ENCODE measurements around the gene ADAMTS20.
A peak's percentile ranks its signal among the peaks of the same experiment; 100 is the strongest.

The ADAMTS20 gene

DNA sequence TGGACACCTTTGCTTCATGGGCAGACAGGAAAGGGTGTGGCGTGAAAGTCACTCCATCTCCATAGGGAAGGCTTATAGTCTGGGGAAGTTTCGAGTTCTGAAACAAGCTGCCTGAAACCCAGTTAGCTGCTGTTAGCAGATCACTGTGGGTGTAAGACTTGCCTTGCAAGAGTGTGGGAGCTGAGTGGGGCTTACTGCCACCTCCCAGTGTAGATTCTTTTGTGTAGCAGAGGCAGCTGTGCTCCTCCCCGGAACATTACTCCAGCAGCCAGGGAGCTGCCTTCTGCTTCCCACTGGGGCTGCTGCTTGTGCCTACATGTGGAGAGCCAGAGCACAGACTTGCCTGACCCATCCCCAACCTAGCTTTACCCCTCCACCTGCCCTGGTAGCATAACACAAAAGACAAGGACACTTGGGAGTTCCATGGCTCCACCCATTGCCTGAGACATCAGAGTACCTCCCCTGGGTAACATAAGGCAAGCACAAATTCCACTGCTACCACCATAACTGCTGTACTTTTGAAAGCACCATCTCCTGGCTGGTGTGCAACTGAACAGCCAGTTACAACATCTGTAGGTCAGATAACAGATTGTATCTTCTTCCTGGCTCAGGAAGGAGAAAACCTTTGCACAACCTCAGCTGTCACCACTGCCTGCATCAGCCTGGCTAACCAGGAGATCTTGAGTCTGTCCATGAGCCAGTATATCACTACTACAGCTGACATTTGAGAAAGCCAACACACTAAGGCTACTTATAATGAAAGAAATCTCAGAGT lies 69.5 kb downstream of the ADAMTS20 start:
- DNase-seq = no peak

DNA sequence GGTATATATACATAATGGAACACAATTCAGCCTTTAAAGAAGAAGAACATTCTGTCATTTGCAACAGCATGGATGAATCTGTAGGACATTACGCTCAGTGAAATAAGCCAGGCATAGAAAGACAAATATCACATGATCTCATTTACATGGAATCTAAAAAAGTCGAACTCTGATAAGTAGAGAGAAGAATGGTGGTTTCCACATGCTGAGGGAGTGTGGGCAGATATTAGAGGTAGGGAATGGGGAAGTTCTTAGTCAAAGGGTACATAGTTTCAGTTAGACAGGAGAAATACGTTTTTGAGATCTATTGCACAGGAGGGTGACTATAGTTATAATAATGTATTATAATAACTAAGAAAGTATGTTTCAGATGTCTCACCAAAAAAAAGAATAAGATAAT lies 71.4 kb downstream of the ADAMTS20 start:
- no peak for DNase-seq

DNA sequence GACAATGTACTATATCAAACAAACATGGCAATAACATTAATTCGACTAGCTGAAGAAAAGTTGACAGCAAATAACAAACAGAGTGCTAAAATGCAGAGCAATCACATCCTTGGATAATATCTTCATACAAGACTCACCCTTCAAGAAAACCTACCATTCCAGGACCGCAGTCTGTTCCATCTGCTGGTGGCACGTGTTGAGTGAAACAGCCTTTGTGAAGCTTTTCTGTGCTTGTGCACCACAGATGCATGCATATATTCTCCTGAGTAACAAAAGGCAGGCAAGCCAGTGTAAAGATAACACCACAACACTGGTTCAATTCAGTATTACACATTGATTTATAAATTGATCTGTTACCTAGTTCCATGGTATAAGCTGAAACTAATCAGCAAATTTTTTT lies 89.3 kb downstream of the ADAMTS20 start:
- no peak for DNase-seq

DNA sequence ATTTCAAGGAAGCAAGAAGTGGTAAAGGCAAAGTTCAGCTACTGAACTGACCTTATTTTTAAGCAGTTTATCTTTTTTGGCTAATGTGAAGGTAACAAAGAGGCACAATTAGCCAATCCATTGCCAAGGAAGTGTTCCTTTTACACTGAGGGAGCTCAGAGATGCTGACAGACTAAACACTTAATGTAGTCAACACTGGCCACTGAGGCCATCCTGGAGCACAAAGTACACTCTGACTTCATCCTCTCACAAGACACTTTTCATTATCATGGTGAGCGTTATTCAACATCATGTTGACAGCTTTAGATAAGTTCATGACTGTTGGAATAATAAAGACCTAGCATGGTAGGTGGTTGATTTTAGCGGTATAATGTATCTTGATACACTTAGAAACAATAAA lies 89.9 kb downstream of the ADAMTS20 start:
- no peak for DNase-seq

DNA sequence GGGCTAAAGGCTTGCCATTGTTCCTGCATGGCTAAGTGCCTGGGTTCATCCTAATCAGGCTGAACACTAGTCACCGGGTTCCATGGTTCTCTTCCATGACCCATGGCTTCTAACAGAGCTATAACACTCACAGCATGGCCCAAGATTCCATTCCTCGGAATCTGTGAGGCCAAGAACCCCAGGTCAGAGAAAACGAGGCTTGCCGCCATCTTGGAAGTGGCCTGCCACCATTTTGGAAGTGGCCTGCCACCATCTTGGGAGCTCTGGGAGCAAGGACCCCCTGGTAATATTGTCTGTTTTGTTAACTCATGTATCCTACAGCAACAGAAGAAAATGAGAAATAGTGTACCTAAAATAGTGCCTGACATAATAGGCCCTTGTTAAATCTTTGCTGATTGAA lies 92.7 kb downstream of the ADAMTS20 start:
- no peak for DNase-seq

DNA sequence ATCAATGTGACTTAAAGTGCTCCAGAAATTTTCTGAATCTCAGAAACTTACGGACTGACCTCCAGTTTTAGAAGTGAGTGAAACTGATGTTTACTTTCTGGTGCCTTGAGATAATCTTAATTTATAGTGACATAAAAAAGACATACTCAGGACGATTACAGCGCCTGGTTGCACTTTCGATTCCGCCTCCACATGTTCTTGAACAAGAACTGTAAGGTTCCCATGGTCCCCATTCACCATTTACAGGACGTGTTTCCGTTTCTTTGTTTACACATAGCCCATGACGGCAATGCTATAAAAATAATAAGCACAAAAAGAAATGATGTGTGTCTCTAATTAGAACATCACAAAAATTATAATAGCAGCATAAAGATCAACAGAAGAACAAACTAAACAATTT lies 98.2 kb downstream of the ADAMTS20 start:
- DNase-seq = no peak

DNA sequence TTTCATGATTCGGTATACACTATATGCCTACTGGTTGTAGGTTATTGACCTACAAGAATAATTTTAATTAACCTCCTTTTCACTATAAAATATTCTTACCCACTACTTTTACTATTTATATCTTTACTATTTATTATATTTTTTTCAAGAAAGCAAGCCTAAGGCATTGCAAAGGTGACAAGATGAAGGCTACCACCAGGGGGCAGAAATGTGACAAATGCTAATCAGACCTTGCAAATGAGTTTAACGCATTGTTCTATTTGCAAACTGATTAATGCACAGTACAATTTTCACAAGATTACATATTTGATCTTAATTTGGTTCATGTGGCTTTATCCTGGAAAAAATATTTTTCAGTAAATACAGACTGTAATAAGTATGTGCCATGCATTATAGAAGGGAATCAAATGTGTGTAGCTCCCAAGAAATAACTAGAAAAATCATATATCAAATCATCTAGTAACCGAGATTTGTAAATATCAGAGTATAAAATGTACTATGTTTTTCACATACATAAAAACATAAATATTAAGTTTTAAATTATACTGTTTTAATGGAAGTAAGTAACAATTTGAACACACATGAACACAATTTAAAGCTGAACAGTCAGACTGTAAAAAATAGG lies 107.0 kb downstream of the ADAMTS20 start:
- peak; percentile 63 for DNase-seq

DNA sequence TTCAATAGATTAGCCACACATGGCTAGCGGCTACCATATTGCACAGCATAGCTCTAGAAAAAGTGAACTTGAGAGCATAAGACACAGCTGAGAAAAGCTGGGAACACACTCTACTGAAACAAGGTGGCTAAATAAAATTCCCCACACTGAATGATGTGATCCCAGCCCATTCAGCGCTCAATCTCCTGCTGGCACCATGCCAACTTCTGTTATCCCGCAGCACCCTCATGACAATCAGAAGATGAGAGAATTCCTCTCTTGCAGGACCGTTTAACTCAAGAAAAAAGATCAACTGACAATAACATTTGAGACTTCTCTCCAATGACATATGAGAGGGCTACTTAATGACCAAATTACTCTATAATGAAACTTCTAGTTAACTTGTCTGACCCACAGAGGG lies 115.4 kb downstream of the ADAMTS20 start:
- DNase-seq = no peak

DNA sequence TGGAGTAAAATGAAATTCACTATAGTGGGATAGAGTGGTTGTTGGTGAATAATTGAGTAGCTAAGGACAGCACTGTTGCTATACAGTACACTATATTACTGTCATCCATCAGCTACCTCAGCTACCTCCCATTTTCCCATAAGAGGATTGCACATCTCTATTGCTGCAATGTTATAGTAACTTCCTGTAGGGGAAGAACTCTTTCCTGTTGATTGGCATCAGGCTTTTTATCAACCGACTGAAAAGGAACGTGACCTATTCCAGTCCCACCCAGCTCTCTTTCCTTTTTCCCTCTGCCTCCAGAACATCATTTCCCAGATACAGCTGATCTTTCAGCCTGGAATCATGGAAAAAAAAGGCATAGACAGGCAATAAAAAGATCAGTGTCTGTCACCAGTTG lies 117.4 kb downstream of the ADAMTS20 start:
- DNase-seq = no peak

DNA sequence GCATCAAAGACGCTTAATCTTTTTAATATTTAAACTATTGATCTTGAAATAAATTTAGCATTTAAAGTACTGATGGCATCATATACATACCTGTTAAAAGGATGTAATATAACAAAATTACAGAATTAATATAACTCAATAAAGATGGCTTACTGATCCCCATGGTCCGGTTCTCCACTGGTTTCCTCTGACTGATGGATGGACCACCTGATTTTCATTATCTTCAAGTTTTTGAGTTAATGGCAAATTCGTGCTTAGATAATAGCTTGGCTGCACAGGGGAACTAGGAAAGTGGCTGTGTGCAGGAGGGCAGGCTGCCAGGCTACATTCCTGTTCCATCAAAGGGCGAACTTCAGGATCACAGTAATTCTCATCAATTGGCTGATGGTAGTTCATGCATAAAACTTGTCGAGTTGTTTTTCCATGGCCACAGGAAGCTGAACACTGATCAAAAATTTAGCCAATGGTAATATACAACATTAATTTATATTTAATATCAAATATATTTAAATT lies 123.9 kb downstream of the ADAMTS20 start:
- DNase-seq = no peak

DNA sequence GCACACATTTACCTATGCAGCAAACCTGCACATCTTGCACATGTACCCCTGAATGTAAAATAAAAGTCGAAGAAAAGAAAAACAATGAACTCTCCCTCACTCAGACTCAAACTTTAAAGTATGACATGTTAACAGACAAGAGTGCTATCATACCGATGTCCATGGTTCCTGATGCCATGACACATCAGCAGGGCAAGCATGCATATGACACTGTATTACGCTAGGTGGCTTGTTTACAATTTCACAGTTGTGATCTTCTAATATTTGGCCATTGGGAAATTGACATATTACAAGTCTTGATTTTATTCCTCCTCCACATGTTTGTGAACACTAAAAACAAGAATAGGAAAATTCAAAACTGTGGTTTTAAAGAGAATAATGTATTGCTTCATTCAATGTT lies 126.6 kb downstream of the ADAMTS20 start:
- DNase-seq = no peak

DNA sequence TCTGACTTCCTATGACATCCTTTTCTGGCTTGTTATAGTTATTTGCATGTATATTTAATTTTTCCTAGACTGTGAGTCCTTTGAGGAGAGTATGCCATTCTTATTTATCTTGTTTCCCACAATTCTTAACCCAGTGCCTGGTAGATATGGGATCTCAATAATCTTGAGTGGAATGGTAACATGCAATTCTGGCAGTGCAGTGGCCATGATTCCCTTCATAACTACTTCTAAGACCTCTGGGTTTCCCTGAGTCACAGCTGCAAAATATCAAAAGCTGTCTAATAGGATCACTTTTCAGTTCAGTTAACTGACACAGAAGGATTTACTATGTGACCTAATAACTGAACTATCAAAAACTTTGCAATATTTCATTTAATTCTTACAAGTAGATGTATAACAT lies 135.0 kb downstream of the ADAMTS20 start:
- no peak for DNase-seq

DNA sequence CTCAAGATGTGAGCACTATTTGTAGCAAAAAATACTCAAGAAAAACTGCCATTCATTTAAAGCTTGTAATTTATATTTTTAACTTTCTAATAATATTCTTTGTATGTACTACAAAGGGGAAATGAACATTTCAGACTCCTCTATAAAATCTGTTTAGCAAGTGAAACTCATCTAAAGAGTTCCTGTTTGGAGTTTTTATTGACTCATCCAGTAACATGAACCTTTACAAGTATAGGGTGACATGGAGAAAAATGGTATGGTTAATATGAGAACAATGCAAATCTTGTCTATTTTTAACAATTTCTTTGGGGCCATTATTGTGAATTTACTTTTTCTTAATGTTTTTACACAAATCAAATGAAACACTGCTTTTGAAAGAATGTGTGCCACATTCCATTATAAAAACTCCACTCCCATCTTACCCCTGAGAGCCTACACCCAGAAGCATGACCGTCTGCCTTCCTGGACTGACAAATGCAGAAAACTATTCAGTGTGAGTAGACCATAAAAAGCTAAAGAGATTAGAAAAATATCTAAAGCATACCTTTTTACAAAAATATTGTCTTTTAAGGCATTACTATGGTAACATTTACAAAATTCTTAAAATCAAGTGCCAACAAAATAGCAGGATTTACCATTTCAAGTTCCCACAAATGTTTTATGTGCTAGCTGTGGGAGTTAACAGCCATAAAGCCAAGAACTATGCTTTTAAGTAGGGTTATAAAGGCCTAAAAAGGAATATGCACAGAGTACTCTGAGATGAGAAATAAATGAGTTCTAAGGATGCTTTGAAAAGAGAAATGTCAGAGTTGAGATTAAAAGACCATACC lies 144.0 kb downstream of the ADAMTS20 start:
- no peak for DNase-seq

DNA sequence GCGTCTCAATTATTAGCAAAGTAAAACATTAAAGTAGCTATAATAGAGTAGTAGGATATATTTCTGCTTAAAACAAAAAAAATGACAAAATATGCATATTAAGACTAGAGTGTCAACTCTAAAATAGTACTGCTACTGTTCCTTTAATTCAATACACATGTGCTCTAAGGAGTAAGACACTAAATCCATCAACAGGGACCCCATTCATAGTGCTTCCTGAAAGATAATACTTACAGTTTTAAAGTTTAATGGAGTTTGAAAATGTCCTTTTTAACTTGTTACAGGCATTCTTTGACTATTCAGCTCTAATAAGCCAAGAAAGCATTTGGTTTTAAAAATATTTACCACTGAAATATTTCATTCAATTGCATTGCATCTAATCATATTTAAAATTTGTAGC lies 145.2 kb downstream of the ADAMTS20 start:
- no peak for DNase-seq

DNA sequence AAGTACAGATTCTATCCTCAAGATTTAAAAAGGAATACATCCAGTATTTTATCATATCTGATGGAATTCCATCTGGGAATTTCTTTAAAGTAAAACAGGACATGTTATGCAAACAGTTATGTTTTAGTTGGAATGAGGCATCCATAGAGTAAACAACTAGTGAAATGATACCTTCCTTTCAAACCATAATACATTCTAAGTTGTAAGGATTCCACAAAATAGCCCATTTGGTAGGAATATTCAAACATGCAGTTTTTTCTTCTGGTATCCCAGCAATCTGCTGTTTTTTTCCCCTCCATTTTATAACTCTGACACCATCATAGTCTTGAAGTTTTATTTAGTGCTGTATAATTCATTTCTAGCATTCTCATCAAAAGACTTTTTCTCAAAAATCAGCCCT lies 149.6 kb downstream of the ADAMTS20 start:
- no peak for DNase-seq

DNA sequence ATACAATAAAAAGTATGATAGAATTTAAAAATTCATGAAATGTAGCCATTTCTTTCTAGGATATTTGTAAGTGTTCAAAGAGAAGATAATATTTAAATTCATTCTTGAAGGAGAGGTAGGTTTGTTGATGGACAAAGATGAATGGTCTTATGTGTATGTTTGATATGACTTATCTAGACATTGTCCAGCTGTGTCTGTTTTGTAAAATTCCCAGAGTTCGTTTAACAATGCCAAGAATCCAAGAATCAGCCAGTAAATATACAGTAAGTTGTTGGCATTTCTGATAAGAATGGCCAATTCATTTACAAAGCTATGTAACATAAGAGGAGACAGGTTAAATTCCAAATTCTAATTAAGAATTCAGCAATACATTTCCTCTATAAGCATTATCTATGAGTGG lies 150.9 kb downstream of the ADAMTS20 start:
- no peak for DNase-seq

DNA sequence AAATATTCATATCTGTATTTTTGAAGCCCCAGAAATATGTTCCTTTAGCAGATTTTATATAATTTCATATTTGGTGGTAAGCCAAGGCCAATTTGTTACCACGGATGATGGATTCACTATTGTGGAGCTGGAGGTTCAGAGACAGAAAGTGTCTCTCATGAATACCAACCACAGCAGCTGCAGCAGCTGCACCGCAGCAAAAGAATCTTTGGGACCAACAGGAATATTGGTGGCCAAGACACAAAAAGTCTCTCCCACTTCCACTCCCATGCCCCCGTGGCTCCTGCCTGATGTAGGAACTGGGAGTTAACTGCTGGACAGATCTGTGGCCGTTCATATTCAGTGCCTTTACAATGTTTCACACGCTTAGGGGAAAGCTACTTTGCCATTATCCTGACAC lies 155.3 kb downstream of the ADAMTS20 start:
- DNase-seq = no peak

DNA sequence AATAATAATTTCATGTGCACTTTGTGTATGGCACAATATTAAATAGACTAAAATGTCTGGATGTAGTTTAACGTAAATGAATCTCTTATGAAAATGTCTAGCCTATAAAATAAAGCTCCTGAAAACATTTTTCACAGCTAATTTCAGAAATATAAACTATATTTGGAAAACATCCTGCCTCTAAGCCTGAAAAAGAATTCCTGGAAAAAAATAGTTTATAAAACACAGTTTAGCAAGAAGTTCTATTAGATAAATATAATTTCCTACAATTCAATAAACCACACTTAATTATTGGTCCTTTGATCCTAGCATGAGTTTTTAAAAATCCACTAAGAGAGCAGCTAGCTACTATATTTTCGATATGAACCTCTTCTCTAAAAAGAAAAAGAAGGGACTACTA lies 159.9 kb downstream of the ADAMTS20 start:
- DNase-seq = no peak

DNA sequence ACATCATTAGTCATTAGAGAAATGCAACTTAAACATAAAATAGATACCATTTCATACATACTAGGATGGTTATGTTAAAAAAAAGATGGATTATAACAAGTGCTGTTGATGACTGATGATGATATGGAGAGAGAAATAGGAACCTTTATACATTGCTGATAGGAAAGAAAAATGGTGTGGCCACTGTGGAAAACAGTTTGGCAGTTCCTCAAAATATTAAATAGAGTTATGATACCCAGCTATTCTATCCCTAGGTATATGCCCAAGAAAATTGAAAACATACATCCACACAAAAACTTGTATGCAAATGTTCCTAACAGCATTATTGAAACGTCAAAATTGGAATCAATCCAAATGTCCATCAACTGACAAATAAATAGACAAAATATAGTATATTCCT lies 170.1 kb downstream of the ADAMTS20 start:
- no peak for DNase-seq

DNA sequence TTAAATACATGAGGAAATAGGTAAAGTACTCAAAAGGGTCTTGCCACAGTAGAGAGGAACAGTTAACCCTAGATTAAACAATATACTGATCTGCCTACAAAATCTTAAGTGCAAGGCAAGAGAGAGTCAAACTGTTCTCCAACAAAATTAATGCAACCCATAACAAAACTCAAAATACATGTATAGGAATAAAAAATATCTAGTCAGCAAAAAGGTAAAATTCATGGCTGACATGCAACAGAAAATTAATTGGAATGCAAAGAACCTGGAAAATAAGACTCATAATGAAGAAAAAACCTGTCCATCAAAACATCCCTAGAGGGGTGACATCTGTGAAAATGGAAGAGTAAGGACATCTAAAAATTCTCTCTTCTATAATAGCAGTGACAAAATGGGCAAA lies 173.6 kb downstream of the ADAMTS20 start:
- no peak for DNase-seq

DNA sequence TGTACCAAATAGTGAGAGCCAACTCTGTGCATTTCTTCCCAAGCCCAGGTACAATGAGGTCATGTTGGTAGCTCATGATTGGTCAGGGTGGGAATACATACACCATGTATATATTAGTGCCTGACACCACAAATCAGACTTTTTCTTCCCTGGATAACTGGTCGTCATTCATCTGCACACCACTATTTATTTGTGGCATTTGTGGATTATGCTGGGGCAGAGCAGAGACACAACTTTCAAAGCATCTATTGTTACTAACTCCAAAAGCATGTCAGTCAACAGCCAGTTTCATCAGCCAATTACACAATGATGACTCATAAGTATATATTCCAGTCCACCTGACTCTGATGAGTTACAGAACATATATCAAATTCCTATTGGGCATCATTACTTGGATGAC lies 181.7 kb downstream of the ADAMTS20 start:
- no peak for DNase-seq

DNA sequence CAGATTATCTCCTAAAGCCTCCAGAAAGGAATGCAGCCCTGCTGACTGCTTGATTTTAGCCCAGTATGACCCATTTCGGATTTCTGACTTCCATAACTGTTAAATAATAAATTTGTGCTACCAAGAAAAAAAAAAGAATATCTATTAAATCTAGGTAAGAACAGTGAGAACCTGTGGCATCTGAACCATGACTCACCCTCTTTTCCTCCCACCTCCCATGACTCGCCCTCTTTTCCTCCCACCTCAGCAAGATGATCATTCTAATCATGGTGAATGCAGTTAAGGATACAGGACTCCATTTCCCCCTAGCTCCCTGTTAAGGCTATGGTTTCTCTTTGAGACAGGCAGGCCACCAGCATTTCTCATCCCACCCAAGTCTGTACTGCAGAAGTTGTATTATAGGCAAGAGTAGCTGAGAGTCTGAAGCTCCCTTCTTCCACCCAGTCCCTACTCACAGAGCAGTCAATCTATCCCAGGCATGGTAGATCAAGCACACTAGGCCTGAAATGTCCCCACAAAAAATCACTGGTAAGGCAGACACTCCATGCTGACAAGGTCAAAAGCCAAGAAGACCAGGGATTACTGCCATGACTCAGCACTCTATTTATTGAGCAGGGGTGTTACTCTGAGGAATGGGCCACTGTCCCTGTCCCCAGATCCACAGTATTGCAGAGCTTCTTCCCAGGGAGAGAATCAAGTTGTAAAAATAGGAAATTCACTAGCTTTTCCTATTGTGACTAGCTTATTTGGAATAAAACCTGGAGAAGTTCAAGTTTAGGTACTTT lies 188.9 kb downstream of the ADAMTS20 start:
- no peak for DNase-seq

Measured in stimulated activated CD4-positive, alpha-beta T cell treated with anti-CD3 and anti-CD28 coated beads, Interleukin-4, amount 100 ng/mL, for 24 hours (primary cell).